Endothelial cell of umbilical vein (primary cell): ENCODE data around the gene ARHGAP31. TPM values are rescaled to one million over a fixed set of nuclear protein-coding genes. Genes with fewer than 3 reads are reported as not detected.

Experiments used
- BruUV-seq: library from RNA; stranded (reverse); fragments of 400-500 nt; replicated peaks from 2 replicates; lab custom pipeline; 2021; lab: Mats Ljungman, UMichigan
- CTCF ChIA-PET: fragments of 300-600, 350-600 bp; sonication (Branson Sonifier 250); formaldehyde crosslinking; loops from one replicate; lab custom pipeline; 2021; ENCODE audit warnings: antibody characterized with exemption, inconsistent platforms; lab: Charles Lee
- POLR2A ChIA-PET: fragments of 300-600, 350-600 bp; sonication (Branson Sonifier 250); formaldehyde crosslinking; loops from one replicate; lab custom pipeline; 2021; ENCODE audit warnings: antibody characterized with exemption, inconsistent platforms; lab: Charles Lee
- DNase-seq: peaks from one replicate; pipeline ENCODE4 v3.0.0-alpha.2; 2011; ENCODE audit warnings: low read depth, low spot score
- FAIRE-seq: peaks from 2 replicates; lab custom pipeline; 2011; peaks lifted over from hg19 to GRCh38; lab: Jason Lieb, UNC
- H2AFZ ChIP-seq: 2 replicates; pipeline ENCODE4 v1.6.0; 2012; ENCODE audit warnings: low read depth, low read length, control low read depth, inconsistent platforms
- H3K27ac ChIP-seq: 2 replicates; pipeline ENCODE4 v1.5.1; 2011; ENCODE audit warnings: low read depth, mild to moderate bottlenecking, control low read depth, low read length, moderate library complexity; ENCODE audit not compliant: insufficient read depth
- H3K27me3 ChIP-seq, 2 experiments: 2 replicates each; pipeline versions ENCODE4 v1.6.0 to v1.6.1; 2011; ENCODE audit warnings: low read length in 2 of 2, mixed read lengths in 1 of 2; ENCODE audit not compliant: control insufficient read depth in 2 of 2, insufficient read depth in 2 of 2
- H3K36me3 ChIP-seq, 2 experiments: 2 replicates in 1 of 2; 3 replicates in 1 of 2; pipeline ENCODE4 v1.5.1; 2011; ENCODE audit warnings: low read length in 2 of 2, mild to moderate bottlenecking in 1 of 2, moderate library complexity in 1 of 2; ENCODE audit not compliant: control insufficient read depth in 2 of 2, insufficient read depth in 2 of 2; ENCODE audit errors: extremely low read depth in 1 of 2
- H3K4me1 ChIP-seq: 3 replicates; pipeline ENCODE4 v1.5.1; 2011; ENCODE audit warnings: mild to moderate bottlenecking, low read length; ENCODE audit not compliant: control insufficient read depth, insufficient read depth; ENCODE audit errors: extremely low read depth
- H3K4me2 ChIP-seq: 2 replicates; pipeline ENCODE4 v1.6.1; 2011; ENCODE audit warnings: low read length, control low read depth, mixed read lengths; ENCODE audit not compliant: insufficient read depth
- H3K4me3 ChIP-seq, 3 experiments: fragments of 200-600 bp in 1 of 3; sonication (generic), shearing (Covaris generic) in 1 of 3; replicated peaks in 1 of 3; 2 replicates each; pipeline ENCODE4 v1.5.1; 2011 to 2016; ENCODE audit warnings: control low read depth in 3 of 3, low read length in 3 of 3, mild to moderate bottlenecking in 2 of 3, inconsistent platforms in 1 of 3, low read depth in 1 of 3, moderate library complexity in 1 of 3; ENCODE audit not compliant: insufficient read depth in 1 of 3
- H3K79me2 ChIP-seq: 2 replicates; pipeline ENCODE4 v1.6.0; 2012; ENCODE audit warnings: low read length, inconsistent platforms; ENCODE audit not compliant: control insufficient read depth, insufficient read depth
- H3K9ac ChIP-seq: replicated peaks from 2 replicates; pipeline ENCODE3; 2011; ENCODE audit warnings: low read length, control low read depth; ENCODE audit not compliant: insufficient read depth; ENCODE audit errors: extremely low read depth
- H3K9me1 ChIP-seq: replicated peaks from 3 replicates; pipeline ENCODE4 v1.6.0; 2011; ENCODE audit warnings: mild to moderate bottlenecking, low read length; ENCODE audit not compliant: control insufficient read depth, insufficient read depth; ENCODE audit errors: extremely low read depth
- H3K9me3 ChIP-seq: replicated peaks from 2 replicates; pipeline ENCODE4 v1.5.1; 2012; ENCODE audit warnings: low read length, inconsistent platforms; ENCODE audit not compliant: control insufficient read depth, insufficient read depth
- H4K20me1 ChIP-seq: replicated peaks from 2 replicates; pipeline ENCODE3; 2011; ENCODE audit warnings: mild to moderate bottlenecking, low read length; ENCODE audit not compliant: control insufficient read depth, insufficient read depth; ENCODE audit errors: extremely low read depth
- CTCF ChIP-seq, 2 donors: IDR thresholded peaks; 1 replicate in 1 of 2; 2 replicates in 1 of 2; pipeline ENCODE4 v1.5.1; 2011; ENCODE audit warnings: low read length in 2 of 2, mild to moderate bottlenecking in 2 of 2, moderate library complexity in 2 of 2, control low read depth in 1 of 2, inconsistent platforms in 1 of 2, low read depth in 1 of 2; ENCODE audit not compliant: insufficient read depth in 1 of 2; ENCODE audit errors: extremely low read depth in 1 of 2
- EZH2 ChIP-seq: IDR thresholded peaks from 2 replicates; pipeline ENCODE4 v1.6.1; 2012; ENCODE audit warnings: borderline replicate concordance, low read depth, mild to moderate bottlenecking, moderate library complexity, low read length, inconsistent platforms; ENCODE audit not compliant: severe bottlenecking
- FOS ChIP-seq: IDR thresholded peaks from 2 replicates; pipeline ENCODE4 v1.6.1; 2011; ENCODE audit warnings: mild to moderate bottlenecking, low read length, moderate library complexity, borderline replicate concordance; ENCODE audit not compliant: insufficient read depth
- GATA2 ChIP-seq: IDR thresholded peaks from 2 replicates; pipeline ENCODE4 v1.7.0; 2011; ENCODE audit warnings: low read depth, mild to moderate bottlenecking, moderate library complexity, mixed read lengths, low read length; ENCODE audit not compliant: insufficient read length, insufficient read depth
- JUN ChIP-seq: IDR thresholded peaks from 2 replicates; pipeline ENCODE4 v1.6.1; 2011; ENCODE audit warnings: borderline replicate concordance, low read depth; ENCODE audit not compliant: insufficient read length, insufficient read depth
- MAX ChIP-seq: IDR thresholded peaks from 2 replicates; pipeline ENCODE4 v1.6.1; 2011; ENCODE audit not compliant: insufficient read depth, insufficient read length
- MYC ChIP-seq: IDR thresholded peaks from one replicate; pipeline ENCODE4 v1.6.1; 2011; ENCODE audit warnings: mild to moderate bottlenecking, low read depth, low read length
- POLR2A ChIP-seq: IDR thresholded peaks from 2 replicates; pipeline ENCODE4 v1.6.1; 2012; ENCODE audit warnings: low read depth, mild to moderate bottlenecking, control low read depth, low read length
- POLR2AphosphoS5 ChIP-seq: IDR thresholded peaks from 2 replicates; pipeline ENCODE4 v1.6.1; 2012; ENCODE audit warnings: low read depth, mild to moderate bottlenecking, control low read depth, low read length, moderate library complexity; ENCODE audit not compliant: insufficient read depth
- dilution Hi-C: fragments of 300-500 bp; cut with MboI; formaldehyde crosslinking; loops from one replicate; pipeline ENCODE4 v1.15.0; 2019; ENCODE audit warnings: low sequenced_read_pairs; ENCODE audit not compliant: extremely low pct_ligation_motif_present
- intact Hi-C: fragments of 100-400 bp; cut with micrococcal nuclease; formaldehyde crosslinking; loops from one replicate; pipeline ENCODE4 v1.10.0; 2022
- polyA plus RNA-seq, 4 experiments: library from polyadenylated mRNA; depleted of rRNA in 3 of 4; stranded (reverse) in 3 of 4; unstranded in 1 of 4; fragments of >200 nt; gene quantifications; 2 replicates each; pipeline versions ENCODE4 v1.2.1 to v1.2.3, GENCODE V29; 2011 to 2012; ENCODE audit warnings: missing spikeins in 1 of 4
- total RNA-seq: library from RNA; stranded (reverse); gene quantifications from 2 replicates; pipeline ENCODE4 v1.2.3, GENCODE V29; 2021

ARHGAP31 gene
- total and polyA plus RNA-seq, 2 donors (not counting 3 experiments of a cell fraction or from before 2014, with no cell fraction given), result 25.5 to 65.8 TPM

- dilution Hi-C loops (no loop called here), intact Hi-C loops (no loop called here)
- H3K4me1 ChIP-seq, result no peaks in the 10 kb centered on the region
- H3K9me1 ChIP-seq, result peaks cover 2% of the 10 kb centered on the region
- no peak overlapping the region for H2AFZ ChIP-seq
- no peak overlapping the region for H3K4me2 ChIP-seq
- no peaks in the 10 kb centered on the region for H3K27me3 ChIP-seq
- H3K79me2 ChIP-seq, result peaks cover 66% of the 10 kb centered on the region
- ChIA-PET POLR2A (no interaction called here), CTCF (interaction anchor here (1.2 to 1.3 kb wide), 4 partner anchors 9 to 22 kb away, joined by 3 to 4 read pairs (median 4); no protein-coding TSS in a partner anchor)
- H3K36me3 ChIP-seq, result no peaks in the 10 kb centered on the region
- FAIRE-seq, result no peak
- H3K9ac ChIP-seq, result no peak overlapping the region
- no peaks in the 10 kb centered on the region for H3K9me3 ChIP-seq
- TF ChIP-seq EZH2 (no peak), JUN (no peak), POLR2A (no peak), FOS (no peak)
- H3K4me3 ChIP-seq, result no peak overlapping the region
- DNase-seq, result no peak
- BruUV-seq, result no TSS peak
- no peak overlapping the region for H3K27ac ChIP-seq
- H4K20me1 ChIP-seq, result peaks cover 3% of the 10 kb centered on the region
These were observed 36.7 kb downstream of the ARHGAP31 start for GRCh38 chr3:119330858-119331257.

GRCh38 chr3:119331661-119332060 lies 37.5 kb downstream of the ARHGAP31 start:
- TF ChIP-seq POLR2A (no peak), EZH2 (no peak), FOS (no peak), JUN (no peak), CTCF (IDR thresholded peaks at IDR 0.05; ENCODE audit: extremely low read depth in 1 of 2, insufficient read depth in 1 of 2, low read depth in 1 of 2, low read length in 2 of 2) (no peak), GATA2 (no peak), MAX (no peak), POLR2AphosphoS5 (no peak), MYC (no peak)
- H3K36me3 ChIP-seq, result no peaks in the 10 kb centered on the region
- H3K27me3 ChIP-seq, result no peaks in the 10 kb centered on the region
- H3K4me3 ChIP-seq, result no peak overlapping the region
- no peak overlapping the region for H3K9ac ChIP-seq
- H3K4me1 ChIP-seq, result no peaks in the 10 kb centered on the region
- dilution Hi-C loops (no loop called here), intact Hi-C loops (no loop called here)
- H3K9me3 ChIP-seq, result no peaks in the 10 kb centered on the region
- H2AFZ ChIP-seq, result no peak overlapping the region
- POLR2A ChIA-PET, result interaction anchor here (0.8 kb wide), 1 partner anchor 90 kb away, joined by 3 read pairs; no protein-coding TSS in a partner anchor
- BruUV-seq, result no TSS peak
- H3K27ac ChIP-seq, result no peak overlapping the region
- H3K4me2 ChIP-seq, result no peak overlapping the region
- peaks cover 64% of the 10 kb centered on the region for H3K79me2 ChIP-seq
- DNase-seq, result no peak
- CTCF ChIA-PET, result interaction anchor here (1.0 to 2.8 kb wide), 6 partner anchors 9 to 21 kb away, joined by 3 to 12 read pairs (median 4); no protein-coding TSS in a partner anchor
- peaks cover 3% of the 10 kb centered on the region for H4K20me1 ChIP-seq
- FAIRE-seq, result no peak
- peaks cover 2% of the 10 kb centered on the region for H3K9me1 ChIP-seq
